Measurements from ENCODE around the gene LRCH3. TPM values are rescaled to one million over a fixed set of nuclear protein-coding genes. Genes with fewer than 3 reads are reported as not detected.
"Not testable (repeated sequence)": the region's sequence is repeated elsewhere in the genome, so short reads cannot be mapped to it uniquely, and the experiment has no call there.

Gene LRCH3
- total RNA-seq, 1 donor, result 149 TPM

DNA sequence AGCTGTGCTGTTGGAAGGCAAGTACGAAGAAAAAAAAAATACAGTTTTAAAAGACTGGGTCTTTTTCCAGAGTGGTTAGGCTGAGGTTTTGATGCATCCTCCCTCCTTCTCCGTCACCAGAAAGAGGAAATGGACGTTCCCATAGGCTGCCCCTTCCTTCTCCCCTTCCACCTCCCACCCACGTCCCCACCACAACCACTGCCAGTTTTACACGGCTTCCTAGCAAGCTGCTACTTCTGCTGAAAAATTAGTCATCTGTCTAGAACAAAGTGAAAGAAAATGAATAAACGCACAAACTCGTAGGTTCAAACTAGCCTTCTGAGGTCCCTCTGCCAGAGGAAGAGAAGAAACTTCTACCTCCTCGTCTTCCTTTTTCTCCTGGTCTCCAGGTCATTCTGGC, 87.4 kb downstream of the LRCH3 start:
- H3K4me3 ChIP-seq (ENCODE audit: low read depth, low read length), result no peak overlapping the region
- no peak for DNase-seq (ENCODE audit: low read depth)
- TF ChIP-seq, protein P1, sequence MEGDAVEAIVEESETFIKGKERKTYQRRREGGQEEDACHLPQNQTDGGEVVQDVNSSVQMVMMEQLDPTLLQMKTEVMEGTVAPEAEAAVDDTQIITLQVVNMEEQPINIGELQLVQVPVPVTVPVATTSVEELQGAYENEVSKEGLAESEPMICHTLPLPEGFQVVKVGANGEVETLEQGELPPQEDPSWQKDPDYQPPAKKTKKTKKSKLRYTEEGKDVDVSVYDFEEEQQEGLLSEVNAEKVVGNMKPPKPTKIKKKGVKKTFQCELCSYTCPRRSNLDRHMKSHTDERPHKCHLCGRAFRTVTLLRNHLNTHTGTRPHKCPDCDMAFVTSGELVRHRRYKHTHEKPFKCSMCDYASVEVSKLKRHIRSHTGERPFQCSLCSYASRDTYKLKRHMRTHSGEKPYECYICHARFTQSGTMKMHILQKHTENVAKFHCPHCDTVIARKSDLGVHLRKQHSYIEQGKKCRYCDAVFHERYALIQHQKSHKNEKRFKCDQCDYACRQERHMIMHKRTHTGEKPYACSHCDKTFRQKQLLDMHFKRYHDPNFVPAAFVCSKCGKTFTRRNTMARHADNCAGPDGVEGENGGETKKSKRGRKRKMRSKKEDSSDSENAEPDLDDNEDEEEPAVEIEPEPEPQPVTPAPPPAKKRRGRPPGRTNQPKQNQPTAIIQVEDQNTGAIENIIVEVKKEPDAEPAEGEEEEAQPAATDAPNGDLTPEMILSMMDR (IDR thresholded peaks at IDR 0.05; ENCODE audit: insufficient read depth, low read depth, low read length), result no peak

- TF ChIP-seq, protein P1 (IDR thresholded peaks at IDR 0.05; ENCODE audit: insufficient read depth, low read depth, low read length), result no peak
- H3K4me3 ChIP-seq (ENCODE audit: low read depth, low read length), result no peak overlapping the region
- DNase-seq (ENCODE audit: low read depth), result no peak
Observed at GRCh38 chr3:197880491-197881269, 89.6 kb downstream of the LRCH3 start.

DNA sequence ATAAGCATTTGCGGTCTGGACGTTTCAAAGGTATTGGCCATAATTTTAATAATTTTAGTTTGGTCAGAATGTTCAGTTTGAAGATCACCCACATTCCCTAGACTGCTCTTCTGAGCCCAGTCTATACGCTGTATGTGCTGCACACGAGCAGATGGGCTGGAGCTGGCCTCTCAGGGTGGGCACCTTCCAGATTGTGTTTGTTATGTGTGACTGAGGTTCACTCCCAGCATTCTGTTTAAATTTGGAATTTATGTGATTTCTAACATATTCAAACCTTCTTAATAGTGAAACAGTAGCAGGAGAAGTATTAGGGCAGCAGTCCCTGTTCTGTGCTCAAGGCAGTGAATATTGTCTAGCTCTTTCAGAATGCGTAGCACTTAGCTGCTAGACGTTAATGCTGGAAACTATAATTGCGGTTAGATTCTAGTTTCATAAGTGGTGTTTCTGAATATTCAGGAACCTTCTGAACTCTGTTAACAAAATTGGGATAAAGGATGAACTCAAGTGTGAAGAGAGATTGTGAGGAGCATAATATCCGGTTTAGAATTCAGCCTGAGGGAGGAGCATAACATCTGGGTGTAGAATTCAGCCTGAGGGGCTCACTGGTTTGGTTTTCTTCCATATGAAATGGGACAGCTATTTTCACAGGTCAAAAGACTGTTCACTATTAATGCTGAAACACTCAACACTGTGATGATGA, 90.4 kb downstream of the LRCH3 start:
- TF ChIP-seq, protein P1 (IDR thresholded peaks at IDR 0.05; ENCODE audit: insufficient read depth, low read depth, low read length), result no peak
- no peak for DNase-seq (ENCODE audit: low read depth)

GRCh38 chr3:197881970-197882338, 90.9 kb downstream of the LRCH3 start:
- no peak for DNase-seq (ENCODE audit: low read depth)
- TF ChIP-seq, protein P1 (IDR thresholded peaks at IDR 0.05; ENCODE audit: insufficient read depth, low read depth, low read length), result no peak
- no peak overlapping the region for H3K4me3 ChIP-seq (ENCODE audit: low read depth, low read length)

More for the DNA sequence above, 90.4 kb downstream of the LRCH3 start:
- no peak overlapping the region for H3K4me3 ChIP-seq (ENCODE audit: low read depth, low read length)

DNA sequence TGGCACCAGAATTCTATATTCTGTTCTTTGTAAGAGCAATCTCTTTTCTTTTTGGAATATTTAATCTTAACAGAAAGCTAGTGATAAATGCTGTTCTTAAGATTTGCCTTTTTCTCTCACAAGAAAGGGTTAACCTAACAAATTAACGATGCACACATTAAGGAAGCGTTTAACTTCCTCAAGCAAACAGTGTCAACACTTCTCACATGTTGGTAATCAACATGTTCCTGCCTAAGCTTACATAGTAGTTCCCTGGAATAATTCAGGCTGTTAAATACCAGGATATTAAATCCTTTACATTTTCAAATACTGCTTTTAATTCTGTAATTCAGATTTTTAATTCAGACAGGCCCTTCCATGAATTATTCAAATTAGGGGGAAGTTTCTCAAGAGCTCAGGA, 91.5 kb downstream of the LRCH3 start:
- DNase-seq (ENCODE audit: low read depth), result no peak
- no peak overlapping the region for H3K4me3 ChIP-seq (ENCODE audit: low read depth, low read length)
- TF ChIP-seq, protein P1 (IDR thresholded peaks at IDR 0.05; ENCODE audit: insufficient read depth, low read depth, low read length), result no peak

- TF ChIP-seq, protein P1 (IDR thresholded peaks at IDR 0.05; ENCODE audit: insufficient read depth, low read depth, low read length), result no peak
- no peak for DNase-seq (ENCODE audit: low read depth)
- no peak overlapping the region for H3K4me3 ChIP-seq (ENCODE audit: low read depth, low read length)
Observed at GRCh38 chr3:197883541-197883940, 92.5 kb downstream of the LRCH3 start.

GRCh38 chr3:197884330-197884729, 93.3 kb downstream of the LRCH3 start:
- not testable (repeated sequence) for H3K4me3 ChIP-seq (ENCODE audit: low read depth, low read length)

GRCh38 chr3:197886052-197886451, 95.0 kb downstream of the LRCH3 start:
- not testable (repeated sequence) for DNase-seq (ENCODE audit: low read depth); H3K4me3 ChIP-seq (ENCODE audit: low read depth, low read length)

More at GRCh38 chr3:197884330-197884729, 93.3 kb downstream of the LRCH3 start:
- not testable (repeated sequence) for DNase-seq (ENCODE audit: low read depth)

GRCh38 chr3:197887430-197888053, 96.5 kb downstream of the LRCH3 start:
- not testable (repeated sequence) for H3K4me3 ChIP-seq (ENCODE audit: low read depth, low read length); DNase-seq (ENCODE audit: low read depth)
